HepG2 (cell line): ENCODE data around the gene LRRC28. TPM values are rescaled to one million over a fixed set of nuclear protein-coding genes. Genes with fewer than 3 reads are reported as not detected.

Experiments
- HNF4A ChIP-seq: sonication (generic); formaldehyde crosslinking; IDR thresholded peaks from 2 replicates; pipeline ENCODE4 v1.4.0; 2020; ENCODE audit warnings: missing genetic modification reagents
- polyA plus RNA-seq, 8 experiments: library from polyadenylated mRNA; depleted of rRNA in 3 of 8; stranded (reverse) in 7 of 8; unstranded in 1 of 8; fragments of >200 nt; fragmentation: Illumina TruSeq in 4 of 8; extraction: Trizol in 4 of 8; gene quantifications; 2 replicates each; pipeline versions ENCODE4 v1.2.1 to v1.2.3, GENCODE V29; 2011 to 2016; ENCODE audit warnings: low read depth in 4 of 8, missing spikeins in 1 of 8, mixed read lengths in 1 of 8; ENCODE audit not compliant: insufficient read depth in 1 of 8
- total RNA-seq, 5 experiments: library from RNA; depleted of rRNA; stranded (reverse); fragments of >200 nt; fragmentation: Illumina TruSeq; extraction: Trizol; gene quantifications; 2 replicates each; pipeline ENCODE4 v1.2.3, GENCODE V29; 2016; ENCODE audit warnings: low read depth in 1 of 5
- TF ChIP-seq, protein P1 (sequence below): sonication (generic); formaldehyde crosslinking; IDR thresholded peaks from 2 replicates; pipeline ENCODE4 v1.5.1; 2020; ENCODE audit warnings: mild to moderate bottlenecking, missing genetic modification reagents, moderate library complexity
- TF ChIP-seq, protein P2 (sequence below): sonication (generic); formaldehyde crosslinking; IDR thresholded peaks from one replicate; pipeline ENCODE4 v1.5.1; 2020; ENCODE audit warnings: mild to moderate bottlenecking, missing genetic modification reagents; ENCODE audit errors: not compliant biosample characterization
- TF ChIP-seq, protein P3 (sequence below): sonication (generic); formaldehyde crosslinking; conservative IDR thresholded peaks from 2 replicates; pipeline ENCODE4 v1.4.0; 2020; ENCODE audit warnings: mild to moderate bottlenecking, missing genetic modification reagents, moderate library complexity

The LRRC28 gene
- total and polyA plus RNA-seq, 2 of the 13 experiments (the other 11 are each of a cell fraction or from before 2014, with no cell fraction given), result 17.5 to 21.3 TPM

DNA sequence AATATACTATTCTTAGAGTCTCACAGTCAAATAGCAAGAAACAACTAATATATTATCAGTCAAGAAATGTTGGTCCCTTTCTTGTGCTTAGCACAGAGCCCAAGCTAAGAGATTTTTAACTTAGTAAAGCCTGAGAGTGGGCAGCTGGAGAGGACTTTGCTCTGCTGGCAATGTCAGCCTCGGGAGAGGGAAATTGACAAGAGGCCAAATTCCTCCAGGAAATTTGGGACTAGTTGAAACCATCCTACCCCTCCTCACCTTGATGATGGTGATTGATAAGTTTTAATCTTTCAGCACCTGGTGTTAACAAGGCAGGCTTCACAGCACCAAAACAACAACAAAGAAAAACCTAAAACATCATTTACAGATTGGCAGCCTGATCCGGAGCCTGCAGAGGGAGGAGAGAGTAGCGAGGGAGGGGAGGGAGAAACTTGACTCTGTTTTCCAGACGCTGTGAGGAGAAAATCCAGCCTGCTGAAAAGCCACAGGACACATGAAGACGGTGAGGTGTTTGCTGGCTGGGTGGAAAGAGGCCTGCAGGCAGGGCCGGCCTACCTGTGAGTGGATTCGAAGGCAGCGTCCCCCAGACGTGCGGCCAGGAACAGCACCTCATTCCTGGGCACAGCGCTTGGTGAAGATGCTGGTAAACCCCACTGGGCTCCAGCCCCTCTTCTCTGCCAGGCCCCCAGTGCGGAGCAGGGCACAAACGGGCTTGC lies 150.9 kb downstream of the LRRC28 start (continued):
- TF ChIP-seq, protein P1, sequence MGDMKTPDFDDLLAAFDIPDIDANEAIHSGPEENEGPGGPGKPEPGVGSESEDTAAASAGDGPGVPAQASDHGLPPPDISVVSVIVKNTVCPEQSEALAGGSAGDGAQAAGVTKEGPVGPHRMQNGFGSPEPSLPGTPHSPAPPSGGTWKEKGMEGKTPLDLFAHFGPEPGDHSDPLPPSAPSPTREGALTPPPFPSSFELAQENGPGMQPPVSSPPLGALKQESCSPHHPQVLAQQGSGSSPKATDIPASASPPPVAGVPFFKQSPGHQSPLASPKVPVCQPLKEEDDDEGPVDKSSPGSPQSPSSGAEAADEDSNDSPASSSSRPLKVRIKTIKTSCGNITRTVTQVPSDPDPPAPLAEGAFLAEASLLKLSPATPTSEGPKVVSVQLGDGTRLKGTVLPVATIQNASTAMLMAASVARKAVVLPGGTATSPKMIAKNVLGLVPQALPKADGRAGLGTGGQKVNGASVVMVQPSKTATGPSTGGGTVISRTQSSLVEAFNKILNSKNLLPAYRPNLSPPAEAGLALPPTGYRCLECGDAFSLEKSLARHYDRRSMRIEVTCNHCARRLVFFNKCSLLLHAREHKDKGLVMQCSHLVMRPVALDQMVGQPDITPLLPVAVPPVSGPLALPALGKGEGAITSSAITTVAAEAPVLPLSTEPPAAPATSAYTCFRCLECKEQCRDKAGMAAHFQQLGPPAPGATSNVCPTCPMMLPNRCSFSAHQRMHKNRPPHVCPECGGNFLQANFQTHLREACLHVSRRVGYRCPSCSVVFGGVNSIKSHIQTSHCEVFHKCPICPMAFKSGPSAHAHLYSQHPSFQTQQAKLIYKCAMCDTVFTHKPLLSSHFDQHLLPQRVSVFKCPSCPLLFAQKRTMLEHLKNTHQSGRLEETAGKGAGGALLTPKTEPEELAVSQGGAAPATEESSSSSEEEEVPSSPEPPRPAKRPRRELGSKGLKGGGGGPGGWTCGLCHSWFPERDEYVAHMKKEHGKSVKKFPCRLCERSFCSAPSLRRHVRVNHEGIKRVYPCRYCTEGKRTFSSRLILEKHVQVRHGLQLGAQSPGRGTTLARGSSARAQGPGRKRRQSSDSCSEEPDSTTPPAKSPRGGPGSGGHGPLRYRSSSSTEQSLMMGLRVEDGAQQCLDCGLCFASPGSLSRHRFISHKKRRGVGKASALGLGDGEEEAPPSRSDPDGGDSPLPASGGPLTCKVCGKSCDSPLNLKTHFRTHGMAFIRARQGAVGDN (CRISPR knock-in tag), result peak; percentile 69
- TF ChIP-seq, protein P2, sequence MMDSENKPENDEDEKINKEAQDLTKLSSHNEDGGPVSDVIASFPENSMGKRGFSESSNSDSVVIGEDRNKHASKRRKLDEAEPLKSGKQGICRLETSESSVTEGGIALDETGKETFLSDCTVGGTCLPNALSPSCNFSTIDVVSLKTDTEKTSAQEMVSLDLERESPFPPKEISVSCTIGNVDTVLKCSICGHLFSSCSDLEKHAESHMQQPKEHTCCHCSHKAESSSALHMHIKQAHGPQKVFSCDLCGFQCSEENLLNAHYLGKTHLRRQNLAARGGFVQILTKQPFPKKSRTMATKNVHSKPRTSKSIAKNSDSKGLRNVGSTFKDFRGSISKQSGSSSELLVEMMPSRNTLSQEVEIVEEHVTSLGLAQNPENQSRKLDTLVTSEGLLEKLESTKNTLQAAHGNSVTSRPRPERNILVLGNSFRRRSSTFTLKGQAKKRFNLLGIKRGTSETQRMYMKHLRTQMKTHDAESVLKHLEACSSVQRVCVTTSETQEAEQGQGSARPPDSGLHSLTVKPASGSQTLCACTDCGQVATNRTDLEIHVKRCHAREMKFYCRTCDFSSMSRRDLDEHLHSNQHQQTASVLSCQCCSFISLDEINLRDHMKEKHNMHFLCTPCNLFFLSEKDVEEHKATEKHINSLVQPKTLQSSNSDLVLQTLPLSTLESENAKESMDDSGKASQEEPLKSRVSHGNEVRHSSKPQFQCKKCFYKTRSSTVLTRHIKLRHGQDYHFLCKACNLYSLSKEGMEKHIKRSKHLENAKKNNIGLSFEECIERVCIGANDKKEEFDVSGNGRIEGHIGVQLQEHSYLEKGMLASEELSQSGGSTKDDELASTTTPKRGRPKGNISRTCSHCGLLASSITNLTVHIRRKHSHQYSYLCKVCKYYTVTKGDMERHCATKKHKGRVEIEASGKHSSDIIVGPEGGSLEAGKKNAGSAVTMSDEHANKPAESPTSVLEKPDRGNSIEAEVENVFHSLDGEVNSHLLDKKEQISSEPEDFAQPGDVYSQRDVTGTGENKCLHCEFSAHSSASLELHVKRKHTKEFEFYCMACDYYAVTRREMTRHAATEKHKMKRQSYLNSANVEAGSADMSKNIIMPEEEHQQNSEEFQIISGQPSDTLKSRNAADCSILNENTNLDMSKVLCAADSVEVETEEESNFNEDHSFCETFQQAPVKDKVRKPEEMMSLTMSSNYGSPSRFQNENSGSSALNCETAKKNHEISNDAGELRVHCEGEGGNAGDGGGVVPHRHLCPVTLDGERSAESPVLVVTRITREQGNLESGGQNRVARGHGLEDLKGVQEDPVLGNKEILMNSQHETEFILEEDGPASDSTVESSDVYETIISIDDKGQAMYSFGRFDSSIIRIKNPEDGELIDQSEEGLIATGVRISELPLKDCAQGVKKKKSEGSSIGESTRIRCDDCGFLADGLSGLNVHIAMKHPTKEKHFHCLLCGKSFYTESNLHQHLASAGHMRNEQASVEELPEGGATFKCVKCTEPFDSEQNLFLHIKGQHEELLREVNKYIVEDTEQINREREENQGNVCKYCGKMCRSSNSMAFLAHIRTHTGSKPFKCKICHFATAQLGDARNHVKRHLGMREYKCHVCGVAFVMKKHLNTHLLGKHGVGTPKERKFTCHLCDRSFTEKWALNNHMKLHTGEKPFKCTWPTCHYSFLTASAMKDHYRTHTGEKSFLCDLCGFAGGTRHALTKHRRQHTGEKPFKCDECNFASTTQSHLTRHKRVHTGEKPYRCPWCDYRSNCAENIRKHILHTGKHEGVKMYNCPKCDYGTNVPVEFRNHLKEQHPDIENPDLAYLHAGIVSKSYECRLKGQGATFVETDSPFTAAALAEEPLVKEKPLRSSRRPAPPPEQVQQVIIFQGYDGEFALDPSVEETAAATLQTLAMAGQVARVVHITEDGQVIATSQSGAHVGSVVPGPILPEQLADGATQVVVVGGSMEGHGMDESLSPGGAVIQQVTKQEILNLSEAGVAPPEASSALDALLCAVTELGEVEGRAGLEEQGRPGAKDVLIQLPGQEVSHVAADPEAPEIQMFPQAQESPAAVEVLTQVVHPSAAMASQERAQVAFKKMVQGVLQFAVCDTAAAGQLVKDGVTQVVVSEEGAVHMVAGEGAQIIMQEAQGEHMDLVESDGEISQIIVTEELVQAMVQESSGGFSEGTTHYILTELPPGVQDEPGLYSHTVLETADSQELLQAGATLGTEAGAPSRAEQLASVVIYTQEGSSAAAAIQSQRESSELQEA (CRISPR knock-in tag), result no peak
- TF ChIP-seq, protein P3, sequence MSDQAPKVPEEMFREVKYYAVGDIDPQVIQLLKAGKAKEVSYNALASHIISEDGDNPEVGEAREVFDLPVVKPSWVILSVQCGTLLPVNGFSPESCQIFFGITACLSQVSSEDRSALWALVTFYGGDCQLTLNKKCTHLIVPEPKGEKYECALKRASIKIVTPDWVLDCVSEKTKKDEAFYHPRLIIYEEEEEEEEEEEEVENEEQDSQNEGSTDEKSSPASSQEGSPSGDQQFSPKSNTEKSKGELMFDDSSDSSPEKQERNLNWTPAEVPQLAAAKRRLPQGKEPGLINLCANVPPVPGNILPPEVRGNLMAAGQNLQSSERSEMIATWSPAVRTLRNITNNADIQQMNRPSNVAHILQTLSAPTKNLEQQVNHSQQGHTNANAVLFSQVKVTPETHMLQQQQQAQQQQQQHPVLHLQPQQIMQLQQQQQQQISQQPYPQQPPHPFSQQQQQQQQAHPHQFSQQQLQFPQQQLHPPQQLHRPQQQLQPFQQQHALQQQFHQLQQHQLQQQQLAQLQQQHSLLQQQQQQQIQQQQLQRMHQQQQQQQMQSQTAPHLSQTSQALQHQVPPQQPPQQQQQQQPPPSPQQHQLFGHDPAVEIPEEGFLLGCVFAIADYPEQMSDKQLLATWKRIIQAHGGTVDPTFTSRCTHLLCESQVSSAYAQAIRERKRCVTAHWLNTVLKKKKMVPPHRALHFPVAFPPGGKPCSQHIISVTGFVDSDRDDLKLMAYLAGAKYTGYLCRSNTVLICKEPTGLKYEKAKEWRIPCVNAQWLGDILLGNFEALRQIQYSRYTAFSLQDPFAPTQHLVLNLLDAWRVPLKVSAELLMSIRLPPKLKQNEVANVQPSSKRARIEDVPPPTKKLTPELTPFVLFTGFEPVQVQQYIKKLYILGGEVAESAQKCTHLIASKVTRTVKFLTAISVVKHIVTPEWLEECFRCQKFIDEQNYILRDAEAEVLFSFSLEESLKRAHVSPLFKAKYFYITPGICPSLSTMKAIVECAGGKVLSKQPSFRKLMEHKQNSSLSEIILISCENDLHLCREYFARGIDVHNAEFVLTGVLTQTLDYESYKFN (CRISPR knock-in tag), result peak; percentile 45; the same call in 1 of the 2 replicates
- TF ChIP-seq HNF4A (CRISPR knock-in tag), result peak; percentile 76
- TF ChIP-seq, all 625 proteins: peak for 9
